Suprapubic skin (tissue), 4 donors: ENCODE data around the gene SFTPD.

Experiments used
- POLR2A ChIP-seq, 2 donors: fragments of 450-650 bp; IDR thresholded peaks; one replicate each; pipeline ENCODE4 v1.6.1; 2017; ENCODE audit warnings: antibody characterized with exemption in 2 of 2, mild to moderate bottlenecking in 2 of 2, moderate library complexity in 2 of 2
- POLR2AphosphoS5 ChIP-seq, 3 donors: sonication (generic); formaldehyde crosslinking; IDR thresholded peaks; one replicate each; pipeline ENCODE4 v1.6.1; 2017; ENCODE audit warnings: antibody characterized with exemption in 3 of 3
- TF ChIP-seq, protein P1 (sequence below), 2 donors: fragments of 200-600 bp in 1 of 2; fragments of 450-650 bp in 1 of 2; sonication (generic) in 1 of 2; IDR thresholded peaks; one replicate each; pipeline ENCODE4 v1.5.1; 2016 to 2019; ENCODE audit warnings: antibody characterized with exemption in 2 of 2, mild to moderate bottlenecking in 1 of 2, moderate library complexity in 1 of 2

DNA sequence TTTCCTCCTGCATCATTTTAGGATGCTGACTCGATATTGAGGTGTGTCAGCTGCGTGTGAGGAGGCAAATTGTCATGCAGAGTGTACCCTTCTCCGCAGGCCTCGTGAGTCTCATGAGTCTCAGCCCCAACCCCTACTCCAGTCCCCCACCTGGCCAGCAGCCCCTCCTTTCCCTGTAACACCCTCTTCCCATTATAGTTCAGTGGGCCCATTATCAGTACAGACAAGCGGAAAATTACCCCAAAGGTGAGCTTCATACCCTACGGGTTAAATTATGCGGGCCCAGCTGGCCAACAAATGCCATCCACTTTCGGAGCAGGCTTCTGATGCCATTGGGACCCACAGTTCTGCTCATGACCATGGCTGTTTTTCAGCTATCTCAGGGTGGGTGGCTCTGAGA, 25.2 kb downstream of the SFTPD start:
- TF ChIP-seq, protein P1, sequence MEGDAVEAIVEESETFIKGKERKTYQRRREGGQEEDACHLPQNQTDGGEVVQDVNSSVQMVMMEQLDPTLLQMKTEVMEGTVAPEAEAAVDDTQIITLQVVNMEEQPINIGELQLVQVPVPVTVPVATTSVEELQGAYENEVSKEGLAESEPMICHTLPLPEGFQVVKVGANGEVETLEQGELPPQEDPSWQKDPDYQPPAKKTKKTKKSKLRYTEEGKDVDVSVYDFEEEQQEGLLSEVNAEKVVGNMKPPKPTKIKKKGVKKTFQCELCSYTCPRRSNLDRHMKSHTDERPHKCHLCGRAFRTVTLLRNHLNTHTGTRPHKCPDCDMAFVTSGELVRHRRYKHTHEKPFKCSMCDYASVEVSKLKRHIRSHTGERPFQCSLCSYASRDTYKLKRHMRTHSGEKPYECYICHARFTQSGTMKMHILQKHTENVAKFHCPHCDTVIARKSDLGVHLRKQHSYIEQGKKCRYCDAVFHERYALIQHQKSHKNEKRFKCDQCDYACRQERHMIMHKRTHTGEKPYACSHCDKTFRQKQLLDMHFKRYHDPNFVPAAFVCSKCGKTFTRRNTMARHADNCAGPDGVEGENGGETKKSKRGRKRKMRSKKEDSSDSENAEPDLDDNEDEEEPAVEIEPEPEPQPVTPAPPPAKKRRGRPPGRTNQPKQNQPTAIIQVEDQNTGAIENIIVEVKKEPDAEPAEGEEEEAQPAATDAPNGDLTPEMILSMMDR (IDR thresholded peaks at IDR 0.05) = no peak
- TF ChIP-seq POLR2A (IDR thresholded peaks at IDR 0.05) = no peak
- TF ChIP-seq POLR2AphosphoS5 (IDR thresholded peaks at IDR 0.05) = no peak
